T-cell (primary cell): ENCODE results near the gene WWC2. TPM values are rescaled to one million over a fixed set of nuclear protein-coding genes. Genes with fewer than 3 reads are reported as not detected.
"Not testable (repeated sequence)": the region's sequence is repeated elsewhere in the genome, so short reads cannot be mapped to it uniquely, and the experiment has no call there.

Source experiments
- ATAC-seq, 4 experiments: fragments of 200-7000 bp in 3 of 4; fragments of 150-1000 bp in 1 of 4; cut with Tn5 transposase; replicated peaks in 1 of 4; 1 replicate in 3 of 4; 2 replicates in 1 of 4; pipeline ENCODE4 v1.10.0; 2021; ENCODE audit warnings: moderate library complexity in 3 of 4, mild to moderate bottlenecking in 2 of 4, moderate number of reproducible peaks in 1 of 4
- CTCF ChIA-PET, 2 donors: fragments of 300-600 bp; sonication (Branson Sonifier 250); formaldehyde crosslinking; loops; one replicate each; lab custom pipeline; 2022; ENCODE audit warnings: antibody characterized with exemption in 2 of 2; lab: Charles Lee
- POLR2A ChIA-PET, 2 donors: fragments of 300-600 bp; sonication (Branson Sonifier 250); formaldehyde crosslinking; loops; one replicate each; lab custom pipeline; 2022; ENCODE audit warnings: antibody characterized with exemption in 2 of 2; lab: Charles Lee
- DNase-seq, 35 experiments: peaks; one replicate each; pipeline versions ENCODE4 v3.0.0 to v3.0.0-alpha.2; 2013 to 2023
- H3K27ac ChIP-seq: one replicate; pipeline ENCODE4 v1.5.1; 2013; ENCODE audit warnings: low read length
- H3K27me3 ChIP-seq, 2 experiments: replicated peaks in 1 of 2; 1 replicate in 1 of 2; 2 replicates in 1 of 2; pipeline versions ENCODE4 v1.6.1 to v1.7.0; 2013; ENCODE audit warnings: low read length in 1 of 2, mixed read lengths in 1 of 2; ENCODE audit not compliant: control insufficient read depth in 2 of 2, insufficient read depth in 2 of 2; ENCODE audit errors: extremely low read depth in 1 of 2
- H3K36me3 ChIP-seq, 2 donors: 1 replicate in 1 of 2; 2 replicates in 1 of 2; pipeline versions ENCODE4 v1.6.1 to v1.7.0; 2013; ENCODE audit warnings: low read length in 1 of 2; ENCODE audit not compliant: control insufficient read depth in 2 of 2, insufficient read depth in 1 of 2; ENCODE audit errors: extremely low read depth in 1 of 2
- H3K4me1 ChIP-seq, 2 experiments: 1 replicate in 1 of 2; 2 replicates in 1 of 2; pipeline versions ENCODE4 v1.6.1 to v1.7.0; 2013; ENCODE audit warnings: low read length in 2 of 2, mixed read lengths in 1 of 2; ENCODE audit not compliant: insufficient read depth in 2 of 2, control insufficient read depth in 1 of 2; ENCODE audit errors: extremely low read depth in 1 of 2
- H3K4me3 ChIP-seq, 2 donors: 1 replicate in 1 of 2; 2 replicates in 1 of 2; pipeline versions ENCODE4 v1.5.1 to v1.7.0; 2013; ENCODE audit warnings: mild to moderate bottlenecking in 2 of 2, low read length in 1 of 2, moderate library complexity in 1 of 2; ENCODE audit not compliant: control insufficient read depth in 1 of 2; ENCODE audit errors: extremely low read depth in 1 of 2
- H3K9me3 ChIP-seq: 2 replicates; pipeline ENCODE4 v1.7.0; 2013
- H3K27ac Mint-ChIP-seq, 2 donors: one replicate each; pipeline ENCODE4 v1.8.0; 2020 to 2021; ENCODE audit warnings: mild to moderate bottlenecking in 2 of 2, mixed read lengths in 2 of 2
- H3K27me3 Mint-ChIP-seq, 2 donors: one replicate each; pipeline ENCODE4 v1.8.0; 2021 to 2022; ENCODE audit warnings: mixed read lengths in 2 of 2
- H3K36me3 Mint-ChIP-seq: one replicate; pipeline ENCODE4 v1.8.0; 2021; ENCODE audit warnings: mixed read lengths
- H3K4me1 Mint-ChIP-seq, 3 donors: one replicate each; pipeline ENCODE4 v1.8.0; 2020 to 2022; ENCODE audit warnings: mixed read lengths in 3 of 3, mild to moderate bottlenecking in 1 of 3
- H3K4me3 Mint-ChIP-seq, 3 donors: one replicate each; pipeline ENCODE4 v1.8.0; 2020 to 2022; ENCODE audit warnings: mild to moderate bottlenecking in 3 of 3, mixed read lengths in 3 of 3, moderate library complexity in 3 of 3
- H3K9me3 Mint-ChIP-seq, 3 donors: one replicate each; pipeline ENCODE4 v1.8.0; 2020 to 2022; ENCODE audit warnings: mixed read lengths in 3 of 3
- WGBS: methylation state at CpG from one replicate; pipeline ENCODE4 v1.1.5; 2013; ENCODE audit warnings: missing lambda C conversion rate; ENCODE audit not compliant: insufficient coverage; 5-methylcytosine and 5-hydroxymethylcytosine counted together
- total RNA-seq, 35 experiments: library from RNA in 6 of 35; stranded (reverse) in 6 of 35; fragments of 120-200 nt in 1 of 35; gene quantifications; one replicate each; pipeline versions ENCODE4 v1.2.1 to v1.2.4 and lab custom pipeline; 2013 to 2026

WWC2 gene
- total RNA-seq, 5 donors from 2014 or later (not counting 1 experiment from before 2014, with no cell fraction given), result 5.0 to 9.1 (median 7.3) TPM

GRCh38 chr4:183147983-183148382, 48.9 kb downstream of the WWC2 start:
- DNase-seq, result no peak
- Mint-ChIP-seq H3K4me3 (no peak overlapping the region), H3K27ac (no peak overlapping the region), H3K27me3 (no peaks in the 10 kb centered on the region), H3K9me3 (no peaks in the 10 kb centered on the region), H3K4me1 (peaks cover 3 to 11% (median 3%) of the 10 kb centered on the region in 3 donors), H3K36me3 (no peaks in the 10 kb centered on the region)
- H3K4me3 ChIP-seq, result no peak overlapping the region
- H3K9me3 ChIP-seq, result no peaks in the 10 kb centered on the region
- no peak for ATAC-seq
- WGBS, result no CpG with 5 or more reads among the region's 4 CpGs
- no peaks in the 10 kb centered on the region for H3K4me1 ChIP-seq
- H3K27ac ChIP-seq, result no peak overlapping the region
- ChIA-PET POLR2A (no interaction called here), CTCF (interaction anchor here (0.7 to 0.8 kb wide), 2 partner anchors 12 to 38 kb away, joined by 3 read pairs; no protein-coding TSS in a partner anchor)
- H3K27me3 ChIP-seq, result no peaks in the 10 kb centered on the region
- H3K36me3 ChIP-seq, result no peaks in the 10 kb centered on the region

- ChIA-PET POLR2A (no interaction called here), CTCF (no interaction called here)
- no peaks in the 10 kb centered on the region for H3K4me1 ChIP-seq
- H3K4me3 ChIP-seq, result no peak overlapping the region
- no peaks in the 10 kb centered on the region for H3K9me3 Mint-ChIP-seq
- H3K9me3 ChIP-seq, result no peaks in the 10 kb centered on the region
- ATAC-seq (no peak), DNase-seq (no peak)
- no peak overlapping the region for H3K4me3 Mint-ChIP-seq
- no peak overlapping the region for H3K27ac ChIP-seq
- H3K36me3 Mint-ChIP-seq, result no peaks in the 10 kb centered on the region
- H3K27me3 ChIP-seq, result no peaks in the 10 kb centered on the region
- H3K27ac Mint-ChIP-seq, result no peak overlapping the region
- no CpG with 5 or more reads among the region's 5 CpGs for WGBS
- no peaks in the 10 kb centered on the region for H3K36me3 ChIP-seq
- no peaks in the 10 kb centered on the region for H3K27me3 Mint-ChIP-seq
- H3K4me1 Mint-ChIP-seq, result peaks cover 0 to 8% (median 0%) of the 10 kb centered on the region in 3 donors
These were observed 50.8 kb downstream of the WWC2 start for GRCh38 chr4:183149616-183150539.

- H3K9me3 Mint-ChIP-seq, H3K27me3 Mint-ChIP-seq, H3K27ac ChIP-seq, H3K4me3 ChIP-seq, H3K4me1 ChIP-seq, CTCF ChIA-PET, H3K36me3 Mint-ChIP-seq, H3K27me3 ChIP-seq, H3K36me3 ChIP-seq, H3K27ac Mint-ChIP-seq, POLR2A ChIA-PET, ATAC-seq, H3K9me3 ChIP-seq, DNase-seq, H3K4me3 Mint-ChIP-seq: not testable (repeated sequence)
- no CpG with 5 or more reads among the region's 5 CpGs for WGBS
- H3K4me1 Mint-ChIP-seq, result peaks cover 0 to 10% (median 0%) of the 10 kb centered on the region in 3 donors
These were observed 51.6 kb downstream of the WWC2 start for GRCh38 chr4:183150664-183151063.

- ATAC-seq, H3K4me1 Mint-ChIP-seq: not testable (repeated sequence)
These were observed 53.2 kb downstream of the WWC2 start for GRCh38 chr4:183152232-183152631.

GRCh38 chr4:183153190-183153916, 54.3 kb downstream of the WWC2 start:
- Histone ChIP-seq H3K27ac (no peak overlapping the region), H3K4me3 (no peak overlapping the region), H3K4me1 (no peaks in the 10 kb centered on the region), H3K36me3 (no peaks in the 10 kb centered on the region), H3K27me3 (no peaks in the 10 kb centered on the region), H3K9me3 (no peaks in the 10 kb centered on the region)
- ATAC-seq, result no peak
- 100% methylated on average over 1 of the region's 6 CpGs for WGBS
- H3K4me1 Mint-ChIP-seq, result peaks cover 0 to 5% (median 5%) of the 10 kb centered on the region in 3 donors
- ChIA-PET POLR2A (interaction anchor here (0.6 to 0.7 kb wide), 3 partner anchors 25 to 31 kb away, joined by 3 to 16 read pairs (median 3); no protein-coding TSS in a partner anchor), CTCF (interaction anchor here (0.6 to 1.4 kb wide), 2 partner anchors 79 to 98 kb away, joined by 3 read pairs; no protein-coding TSS in a partner anchor)
- no peak overlapping the region for H3K4me3 Mint-ChIP-seq
- peaks cover 3% of the 10 kb centered on the region for H3K36me3 Mint-ChIP-seq
- no peaks in the 10 kb centered on the region for H3K9me3 Mint-ChIP-seq
- DNase-seq, result no peak
- H3K27ac Mint-ChIP-seq, result no peak overlapping the region
- no peaks in the 10 kb centered on the region for H3K27me3 Mint-ChIP-seq

More at GRCh38 chr4:183152232-183152631, 53.2 kb downstream of the WWC2 start:
- H3K27ac ChIP-seq, POLR2A ChIA-PET, H3K4me3 ChIP-seq, H3K9me3 Mint-ChIP-seq, H3K4me1 ChIP-seq, H3K27ac Mint-ChIP-seq, DNase-seq, H3K4me3 Mint-ChIP-seq, H3K27me3 Mint-ChIP-seq, CTCF ChIA-PET, H3K36me3 Mint-ChIP-seq, H3K27me3 ChIP-seq, H3K9me3 ChIP-seq, H3K36me3 ChIP-seq: not testable (repeated sequence)
- WGBS, result 88% methylated on average over 3 of the region's 4 CpGs

- H3K36me3 Mint-ChIP-seq, result peaks cover 3% of the 10 kb centered on the region
- Histone ChIP-seq H3K36me3 (no peaks in the 10 kb centered on the region), H3K9me3 (no peaks in the 10 kb centered on the region), H3K4me3 (no peak overlapping the region), H3K4me1 (no peaks in the 10 kb centered on the region), H3K27me3 (no peaks in the 10 kb centered on the region), H3K27ac (no peak overlapping the region)
- no peak overlapping the region for H3K4me3 Mint-ChIP-seq
- ChIA-PET CTCF (no interaction called here), POLR2A (no interaction called here)
- ATAC-seq (no peak), DNase-seq (no peak)
- H3K9me3 Mint-ChIP-seq, result no peaks in the 10 kb centered on the region
- no peaks in the 10 kb centered on the region for H3K27me3 Mint-ChIP-seq
- WGBS, result 63% methylated on average over 6 of the region's 10 CpGs
- H3K27ac Mint-ChIP-seq, result no peak overlapping the region
- peaks cover 0 to 7% (median 5%) of the 10 kb centered on the region in 3 donors for H3K4me1 Mint-ChIP-seq
These were observed 55.8 kb downstream of the WWC2 start for GRCh38 chr4:183154701-183155391.
